CD4-positive, alpha-beta T cell treated with Interleukin-2 at 100 ng/mL for 4 hours (primary cell): ENCODE data around the gene UBE2Q2.

Experiments used
- DNase-seq: peaks from one replicate; pipeline ENCODE4 v3.0.0-alpha.2; 2020; ENCODE audit warnings: low spot score

Gene UBE2Q2

DNA sequence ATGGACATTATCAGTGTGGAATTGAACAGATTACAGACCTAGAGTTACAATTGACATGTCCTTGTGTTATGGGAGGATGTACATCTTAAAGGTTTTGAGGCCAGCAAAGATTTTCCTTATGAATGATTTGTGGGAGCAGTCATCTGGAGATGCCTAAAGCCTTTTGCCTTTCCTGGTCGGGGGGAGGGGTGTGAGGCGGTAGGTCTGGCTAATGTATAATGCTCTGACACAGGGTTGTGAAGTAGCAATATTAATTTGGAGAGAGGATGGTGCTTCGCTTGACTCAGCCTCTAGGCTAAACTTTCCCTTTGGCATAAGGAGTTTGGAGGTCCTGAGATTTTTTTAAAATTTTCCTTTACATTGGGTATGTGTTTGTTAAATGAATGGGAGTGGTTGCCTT lies 83.7 kb downstream of the UBE2Q2 start:
- DNase-seq: no peak

DNA sequence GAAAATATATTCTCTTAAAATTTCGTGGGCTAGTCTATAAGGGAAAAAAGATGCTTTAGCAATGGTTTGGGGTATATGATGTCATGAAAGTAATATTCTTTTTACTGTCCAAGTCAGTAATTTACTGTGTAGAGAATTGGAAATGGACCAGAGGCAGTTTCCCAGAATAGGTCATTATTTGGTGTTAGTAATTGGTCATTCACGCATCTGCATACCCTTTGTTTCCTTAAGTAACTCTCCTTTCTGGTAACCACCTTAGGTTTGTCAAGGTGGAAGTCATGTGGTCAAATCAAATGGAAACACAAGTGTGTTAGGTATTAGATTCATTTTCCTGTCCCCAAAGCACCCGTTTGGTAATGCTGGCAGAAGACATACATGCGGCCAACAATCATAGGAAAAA lies 84.4 kb downstream of the UBE2Q2 start:
- no peak for DNase-seq

DNA sequence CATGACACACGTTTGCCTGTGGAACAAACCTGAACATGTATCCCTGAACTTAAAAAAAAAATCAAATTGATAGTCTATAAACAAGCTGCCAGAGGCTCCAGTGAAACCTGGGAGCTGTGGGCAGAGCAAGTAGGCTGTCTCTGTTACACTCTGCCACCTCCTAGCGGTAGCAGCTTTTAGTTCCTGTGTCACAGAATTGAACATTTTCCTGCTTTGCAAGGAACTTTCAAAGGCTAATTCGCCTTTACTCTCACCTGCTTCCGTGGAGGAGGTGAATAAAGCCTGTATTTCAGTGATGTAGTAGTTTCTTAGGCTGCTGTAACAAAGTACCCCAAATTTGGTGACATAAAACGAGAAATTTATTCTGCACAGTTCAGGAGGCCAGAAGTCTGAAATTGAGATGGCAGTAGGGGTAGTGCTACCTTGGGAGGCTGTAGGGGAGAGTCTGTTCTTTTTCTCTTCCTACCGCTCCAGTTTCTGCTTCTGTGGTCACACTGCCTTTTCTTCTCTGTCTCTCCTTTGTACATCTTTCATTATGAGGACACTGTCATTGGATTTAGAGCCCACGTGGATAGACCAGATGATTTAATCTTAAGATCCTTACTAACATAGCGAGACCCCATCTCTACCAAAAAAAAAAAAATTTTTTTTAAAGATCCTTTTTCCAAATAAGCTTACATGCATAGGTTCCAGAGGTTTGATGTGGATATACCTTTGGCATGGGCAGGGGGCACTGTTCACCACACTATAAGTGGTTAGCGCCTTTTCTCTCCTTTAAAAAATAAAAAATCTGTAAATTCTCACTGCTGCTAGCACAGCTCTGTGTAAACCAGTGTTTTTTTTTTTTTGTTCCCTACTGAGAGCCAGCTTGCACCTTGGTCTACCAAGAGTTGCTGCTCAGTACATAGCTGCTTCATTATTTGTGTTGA lies 85.7 kb downstream of the UBE2Q2 start:
- no peak for DNase-seq

DNA sequence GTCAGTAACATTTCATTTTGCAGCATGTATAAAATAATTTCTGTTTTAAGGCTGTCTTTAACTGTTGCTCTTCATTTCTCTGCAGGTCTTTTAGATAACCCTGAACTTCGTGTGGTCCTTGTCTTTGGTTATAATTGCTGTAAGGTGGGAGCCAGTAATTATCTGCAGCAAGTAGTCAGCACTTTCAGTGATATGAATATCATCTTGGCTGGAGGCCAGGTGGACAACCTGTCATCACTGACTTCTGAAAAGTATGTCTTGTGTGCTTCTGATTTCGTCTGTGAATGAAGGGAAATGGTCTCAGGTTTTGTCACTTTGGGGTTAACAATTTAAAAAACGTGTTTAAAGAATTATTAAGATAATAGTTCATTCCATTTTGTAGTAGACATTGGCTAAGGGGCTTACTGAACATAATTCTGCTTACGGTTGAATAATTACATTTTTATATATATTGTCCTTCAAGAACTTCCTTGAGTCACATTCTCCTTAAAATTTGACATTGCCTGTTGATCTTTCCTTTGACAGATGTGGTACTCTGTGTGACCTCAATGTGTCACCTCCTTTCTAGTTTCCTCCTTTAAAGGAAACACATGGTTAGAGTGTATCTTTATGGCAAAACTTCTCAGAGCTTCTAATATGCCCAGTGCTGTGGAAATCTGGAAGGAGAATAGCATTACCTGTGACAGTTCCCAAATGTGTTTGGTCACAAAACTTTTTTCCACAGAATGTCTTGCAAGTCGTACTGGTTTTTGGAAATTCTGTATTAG lies 86.7 kb downstream of the UBE2Q2 start:
- no peak for DNase-seq

DNA sequence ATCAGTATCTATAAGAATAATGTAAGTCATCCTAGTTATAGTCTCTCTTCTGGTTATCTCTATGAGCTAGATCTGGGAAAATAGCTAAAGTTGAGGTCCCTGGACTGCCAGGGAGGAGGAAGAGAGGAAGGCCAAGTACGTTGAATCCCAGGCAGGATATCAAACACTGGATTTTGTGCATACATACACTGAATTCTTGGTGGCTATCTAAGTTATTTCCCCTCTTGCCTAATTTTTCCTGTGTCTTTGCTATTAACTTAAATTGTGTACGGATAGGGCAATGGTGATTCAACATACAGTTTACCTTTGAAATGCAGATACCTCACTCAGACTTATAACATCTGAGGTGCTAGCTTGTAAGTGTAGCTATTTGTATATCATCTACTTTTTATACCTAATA lies 87.6 kb downstream of the UBE2Q2 start:
- DNase-seq: no peak

DNA sequence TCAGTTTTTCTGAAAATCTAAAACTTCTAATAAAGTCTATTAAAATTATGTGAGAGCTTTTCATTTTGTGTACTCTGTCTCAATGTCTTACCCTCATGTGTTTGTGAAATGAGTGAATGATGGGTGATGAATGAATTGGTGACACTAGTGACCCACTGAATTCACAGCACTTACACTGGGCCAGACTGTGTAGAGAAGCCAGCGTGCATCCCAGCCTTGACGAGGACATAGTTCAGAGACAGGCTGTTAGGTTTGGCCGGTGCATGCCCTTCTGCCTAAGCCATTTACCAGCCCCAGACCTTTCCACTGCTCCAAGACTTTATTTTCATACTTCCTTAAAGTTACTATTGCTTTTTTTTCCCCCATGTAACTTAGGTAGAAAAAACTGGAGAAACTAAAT lies 99.2 kb downstream of the UBE2Q2 start:
- no peak for DNase-seq

DNA sequence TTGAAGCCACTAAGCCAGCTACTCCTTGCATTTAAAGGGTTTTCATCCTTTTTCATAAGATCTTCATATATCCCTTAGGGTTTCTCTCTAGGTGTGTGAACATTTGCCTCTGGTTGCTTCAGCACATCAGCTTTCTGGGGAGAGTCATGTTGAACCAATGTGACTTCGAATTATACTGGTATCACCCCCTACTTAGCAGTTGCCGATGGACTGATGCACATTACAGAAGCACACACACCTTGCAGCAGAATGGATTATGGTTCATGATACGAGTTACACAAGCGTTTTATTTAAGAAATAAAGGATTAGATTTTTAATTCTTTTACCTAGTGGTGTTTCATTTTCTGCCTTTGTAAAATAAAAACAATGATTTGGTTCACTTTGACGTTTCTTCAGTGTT lies 100.0 kb downstream of the UBE2Q2 start:
- no peak for DNase-seq

DNA sequence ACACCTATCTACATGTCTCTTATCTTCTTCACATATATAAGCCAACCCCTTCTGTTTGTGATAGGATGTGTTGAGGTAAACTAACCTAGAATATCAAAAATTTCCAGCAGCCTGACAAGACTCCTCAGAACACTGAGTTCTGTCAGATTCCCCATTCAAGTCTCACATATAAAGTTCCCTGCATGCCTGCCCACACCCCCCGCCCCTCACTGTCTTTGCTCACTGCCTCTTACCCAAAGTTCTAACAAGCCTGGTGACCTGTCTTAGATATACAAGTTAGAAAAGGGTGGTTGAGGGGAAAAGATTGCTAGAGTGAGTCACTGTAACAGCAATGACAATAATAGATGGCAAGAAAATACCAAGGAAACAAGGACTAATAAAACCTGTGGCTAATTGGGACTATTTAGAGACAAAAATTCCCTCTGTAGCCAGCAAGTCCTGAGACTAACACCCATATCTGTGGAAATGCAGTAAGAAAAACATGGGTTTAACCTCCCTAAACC lies 100.5 kb downstream of the UBE2Q2 start:
- DNase-seq: no peak

DNA sequence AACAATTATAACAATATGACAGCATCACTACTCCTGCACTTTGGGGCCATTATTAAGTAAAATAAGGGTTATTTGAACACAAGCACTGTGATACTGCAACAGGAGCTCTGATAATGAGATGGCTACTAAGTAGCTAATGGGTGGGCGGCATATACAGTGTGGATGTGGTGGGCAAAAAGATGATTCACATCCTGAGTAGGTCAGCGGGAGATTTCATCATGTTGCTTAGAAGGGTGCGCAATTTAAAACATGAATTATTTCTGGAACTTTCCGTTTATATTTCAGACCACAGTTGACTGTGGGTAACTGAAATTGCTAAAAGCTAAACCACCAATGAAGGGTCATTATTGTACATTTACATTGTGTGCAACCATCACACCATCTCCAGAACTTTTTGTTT lies 102.7 kb downstream of the UBE2Q2 start:
- DNase-seq: no peak

DNA sequence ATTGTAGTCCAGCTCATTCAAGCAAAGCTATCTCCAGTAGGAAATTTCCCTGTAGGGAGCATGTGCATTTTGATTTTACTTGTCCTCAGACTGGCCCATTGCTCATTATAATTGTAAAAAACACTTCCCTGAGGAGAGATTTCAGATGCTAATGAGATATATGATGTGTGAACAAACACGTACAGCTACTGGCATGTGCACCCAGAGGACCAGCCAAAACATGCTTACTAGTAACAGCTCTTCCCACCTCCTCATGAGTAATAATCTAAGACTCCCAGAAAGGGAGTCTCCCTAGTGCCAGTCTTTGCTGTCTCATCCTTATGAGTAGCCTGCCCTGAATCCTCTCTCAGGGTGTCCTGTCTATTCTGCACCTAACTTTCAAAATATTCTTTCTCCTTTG lies 103.8 kb downstream of the UBE2Q2 start:
- no peak for DNase-seq

DNA sequence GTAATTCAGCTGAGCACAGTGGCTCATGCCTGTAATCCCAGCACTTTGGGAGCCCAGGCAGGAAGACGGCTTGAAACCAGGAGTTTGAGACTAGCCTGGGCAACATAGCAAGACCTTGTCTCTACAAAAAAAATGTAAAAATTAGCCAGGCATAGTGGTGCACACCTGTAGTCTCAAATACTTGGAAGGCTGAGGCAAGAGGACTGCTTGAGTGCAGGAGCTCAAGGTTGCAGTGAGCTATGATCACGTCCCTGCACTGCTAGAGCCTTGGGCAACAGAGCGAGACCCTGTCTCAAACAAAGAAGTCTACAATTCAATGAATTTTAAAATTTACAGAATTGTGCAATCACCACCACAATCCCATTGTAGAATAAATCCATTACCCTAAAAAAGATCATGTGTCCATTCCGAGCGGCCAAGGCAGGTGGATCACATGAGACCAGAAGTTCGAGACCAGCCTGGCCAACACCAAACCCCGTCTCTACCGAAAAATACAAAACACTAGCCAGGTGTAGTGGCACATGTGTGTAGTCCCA lies 105.6 kb downstream of the UBE2Q2 start:
- no peak for DNase-seq
